KMS-11 (cell line): ENCODE measurements around the gene IFIT1B.

Experiments
- H2AFZ ChIP-seq: fragments of 200-600 bp; sonication (generic); 2 replicates; pipeline ENCODE4 v1.6.1; 2016; ENCODE audit warnings: antibody characterized with exemption, mixed run types, low read depth
- H3K27ac ChIP-seq: fragments of 200-600 bp; sonication (generic); 2 replicates; pipeline ENCODE4 v1.6.1; 2016; ENCODE audit warnings: mild to moderate bottlenecking, mixed run types
- H3K27me3 ChIP-seq: fragments of 200-600 bp; sonication (generic); 2 replicates; pipeline ENCODE4 v1.6.1; 2017; ENCODE audit warnings: mild to moderate bottlenecking, low read depth, mixed run types, moderate library complexity; ENCODE audit not compliant: insufficient read depth
- H3K36me3 ChIP-seq: fragments of 200-600 bp; sonication (generic); 2 replicates; pipeline ENCODE4 v1.6.1; 2017; ENCODE audit warnings: mild to moderate bottlenecking, mixed run types; ENCODE audit not compliant: insufficient read depth
- H3K4me1 ChIP-seq: fragments of 200-600 bp; sonication (generic); 2 replicates; pipeline ENCODE4 v1.6.1; 2016; ENCODE audit warnings: mild to moderate bottlenecking, low read depth, mixed run types; ENCODE audit not compliant: poor library complexity, severe bottlenecking
- H3K4me2 ChIP-seq: fragments of 200-600 bp; sonication (generic); 2 replicates; pipeline ENCODE4 v1.7.0; 2016; ENCODE audit warnings: mild to moderate bottlenecking, mixed run types
- H3K4me3 ChIP-seq: fragments of 200-600 bp; sonication (generic); IDR thresholded peaks from 2 replicates; pipeline ENCODE4 v1.6.1; 2017; ENCODE audit warnings: low read depth, low read length, mixed read lengths; ENCODE audit not compliant: insufficient read depth
- H3K79me2 ChIP-seq: fragments of 200-600 bp; sonication (generic); 2 replicates; pipeline ENCODE4 v1.6.1; 2016; ENCODE audit warnings: low read depth, mixed run types; ENCODE audit not compliant: insufficient read depth
- H3K9ac ChIP-seq: fragments of 200-600 bp; sonication (generic); 2 replicates; pipeline ENCODE4 v1.6.1; 2016; ENCODE audit warnings: mild to moderate bottlenecking, mixed run types
- H4K20me1 ChIP-seq: fragments of 200-600 bp; sonication (generic); 2 replicates; pipeline ENCODE4 v1.6.1; 2016; ENCODE audit warnings: mild to moderate bottlenecking, mixed run types; ENCODE audit not compliant: insufficient read depth
- CTCF ChIP-seq: fragments of 200-600 bp; sonication (generic); conservative IDR thresholded peaks from 2 replicates; pipeline ENCODE4 v1.6.1; 2017; ENCODE audit warnings: low read depth, mild to moderate bottlenecking, antibody characterized with exemption, low read length, moderate library complexity, mixed read lengths

IFIT1B gene

GRCh38 chr10:89416465-89416864 lies 38.6 kb downstream of the IFIT1B start:
- Histone ChIP-seq H3K79me2 (no peaks in the 10 kb centered on the region), H3K4me2 (no peak overlapping the region), H3K4me3 (no peak overlapping the region), H4K20me1 (no peaks in the 10 kb centered on the region), H2AFZ (no peak overlapping the region), H3K9ac (no peak overlapping the region), H3K27me3 (no peaks in the 10 kb centered on the region), H3K36me3 (no peaks in the 10 kb centered on the region), H3K27ac (no peak overlapping the region), H3K4me1 (peaks cover 20% of the 10 kb centered on the region)
- no peak for TF ChIP-seq CTCF

- Histone ChIP-seq H3K27me3 (no peaks in the 10 kb centered on the region), H3K9ac (no peak overlapping the region), H3K36me3 (no peaks in the 10 kb centered on the region), H3K4me2 (no peak overlapping the region), H2AFZ (no peak overlapping the region), H3K27ac (no peak overlapping the region), H4K20me1 (no peaks in the 10 kb centered on the region), H3K4me1 (peaks cover 7% of the 10 kb centered on the region), H3K79me2 (no peaks in the 10 kb centered on the region), H3K4me3 (no peak overlapping the region)
- no peak for TF ChIP-seq CTCF
Measured at GRCh38 chr10:89419548-89419947, 41.7 kb downstream of the IFIT1B start.

GRCh38 chr10:89421018-89421476 lies 43.2 kb downstream of the IFIT1B start:
- no peaks in the 10 kb centered on the region for H4K20me1 ChIP-seq
- no peak overlapping the region for H3K4me2 ChIP-seq
- no peaks in the 10 kb centered on the region for H3K79me2 ChIP-seq
- no peaks in the 10 kb centered on the region for H3K36me3 ChIP-seq
- no peak overlapping the region for H2AFZ ChIP-seq
- no peak overlapping the region for H3K9ac ChIP-seq
- H3K4me3 ChIP-seq = no peak overlapping the region
- no peaks in the 10 kb centered on the region for H3K4me1 ChIP-seq
- H3K27me3 ChIP-seq = no peaks in the 10 kb centered on the region
- H3K27ac ChIP-seq = no peak overlapping the region
- no peak for TF ChIP-seq CTCF

- Histone ChIP-seq H3K79me2 (no peaks in the 10 kb centered on the region), H3K4me1 (no peaks in the 10 kb centered on the region), H2AFZ (no peak overlapping the region), H3K36me3 (no peaks in the 10 kb centered on the region), H3K27me3 (no peaks in the 10 kb centered on the region), H3K4me3 (no peak overlapping the region), H3K27ac (no peak overlapping the region), H3K4me2 (no peak overlapping the region), H3K9ac (no peak overlapping the region), H4K20me1 (no peaks in the 10 kb centered on the region)
- no peak for TF ChIP-seq CTCF
Measured at GRCh38 chr10:89425000-89425399, 47.1 kb downstream of the IFIT1B start.
